GM12878 (cell line): ENCODE results near the gene HES2. TPM values are rescaled to one million over a fixed set of nuclear protein-coding genes. Genes with fewer than 3 reads are reported as not detected.

Experiments used
- BCL3 ChIP-seq: IDR thresholded peaks from 2 replicates; pipeline ENCODE4 v1.6.1; 2011; ENCODE audit warnings: borderline replicate concordance, low read depth, mild to moderate bottlenecking, moderate library complexity, low read length; ENCODE audit not compliant: insufficient read depth, poor library complexity, severe bottlenecking
- CBFB ChIP-seq: IDR thresholded peaks from 2 replicates; pipeline ENCODE4 v1.6.1; 2016; ENCODE audit warnings: antibody characterized with exemption, low read depth
- CBX3 ChIP-seq: fragments of 200-600 bp; sonication (generic); IDR thresholded peaks from 2 replicates; pipeline ENCODE4 v1.6.1; 2016; ENCODE audit warnings: low read depth, borderline replicate concordance
- GATAD2B ChIP-seq: fragments of 450-650 bp; conservative IDR thresholded peaks from 2 replicates; pipeline ENCODE4 v1.6.1; 2017; ENCODE audit warnings: low read depth, mild to moderate bottlenecking, moderate library complexity
- LARP7 ChIP-seq: fragments of 450-650 bp; IDR thresholded peaks from 2 replicates; pipeline ENCODE4 v1.6.1; 2017; ENCODE audit warnings: mild to moderate bottlenecking
- NR2C1 ChIP-seq: fragments of 450-650 bp; IDR thresholded peaks from 2 replicates; pipeline ENCODE4 v1.6.1; 2017; ENCODE audit warnings: antibody characterized with exemption, mild to moderate bottlenecking, moderate library complexity
- NR2F1 ChIP-seq: fragments of 450-650 bp; conservative IDR thresholded peaks from 2 replicates; pipeline ENCODE4 v1.6.1; 2017; ENCODE audit warnings: mild to moderate bottlenecking
- PAX5 ChIP-seq: IDR thresholded peaks from 2 replicates; pipeline ENCODE4 v1.6.1; 2011; ENCODE audit warnings: low read depth, low read length, borderline replicate concordance
- PML ChIP-seq: IDR thresholded peaks from 2 replicates; pipeline ENCODE4 v1.6.1; 2012; ENCODE audit warnings: low read length, inconsistent platforms
- POLR2AphosphoS2 ChIP-seq: IDR thresholded peaks from 2 replicates; pipeline ENCODE4 v1.6.1; 2011; ENCODE audit warnings: low read depth, mild to moderate bottlenecking, low read length, improper control_type of control experiment, moderate library complexity
- SREBF1 ChIP-seq: IDR thresholded peaks from 2 replicates; pipeline ENCODE4 v1.6.1; 2012; ENCODE audit warnings: mild to moderate bottlenecking, low read length
- TBL1XR1 ChIP-seq: IDR thresholded peaks from 2 replicates; pipeline ENCODE4 v1.6.1; 2012; ENCODE audit warnings: low read depth, low read length, improper control_type of control experiment
- ZBED1 ChIP-seq: IDR thresholded peaks from 2 replicates; pipeline ENCODE4 v1.6.1; 2016; ENCODE audit warnings: borderline replicate concordance
- ZBTB4 ChIP-seq: fragments of 450-650 bp; formaldehyde crosslinking; IDR thresholded peaks from 2 replicates; pipeline ENCODE4 v1.4.0; 2022; ENCODE audit warnings: mild to moderate bottlenecking, moderate library complexity
- ZNF207 ChIP-seq: fragments of 450-650 bp; IDR thresholded peaks from 2 replicates; pipeline ENCODE4 v1.6.1; 2014; ENCODE audit warnings: antibody characterized with exemption, mild to moderate bottlenecking, borderline replicate concordance
- ZNF384 ChIP-seq: IDR thresholded peaks from 2 replicates; pipeline ENCODE4 v1.6.1; 2012; ENCODE audit warnings: low read depth, mild to moderate bottlenecking, low read length, improper control_type of control experiment, borderline replicate concordance
- ZNF622 ChIP-seq: fragments of 450-650 bp; IDR thresholded peaks from 2 replicates; pipeline ENCODE4 v1.6.1; 2017; ENCODE audit warnings: mild to moderate bottlenecking, inconsistent platforms
- polyA plus RNA-seq, 11 experiments: library from polyadenylated mRNA; depleted of rRNA in 4 of 11; unstranded in 6 of 11; stranded (reverse) in 5 of 11; fragments of >200 nt; fragmentation: Nextera tagmentation in 4 of 11; fragmentation: Illumina TruSeq in 1 of 11; extraction: Ambion mirVana in 4 of 11; extraction: Trizol in 1 of 11; gene quantifications; 1 replicate in 1 of 11; 2 replicates in 10 of 11; pipeline versions ENCODE4 v1.2.1 to v1.2.3, GENCODE V29; 2011 to 2016; ENCODE audit warnings: inconsistent platforms in 2 of 11, missing spikeins in 2 of 11, low read depth in 1 of 11
- total RNA-seq, 4 experiments: library from RNA; depleted of rRNA in 3 of 4; stranded (reverse); fragments of >200 nt in 3 of 4; fragmentation: Illumina TruSeq in 1 of 4; extraction: Trizol in 1 of 4; gene quantifications; 2 replicates each; pipeline versions ENCODE4 v1.2.1 to v1.2.3, GENCODE V29; 2013 to 2021
- TF ChIP-seq, protein P1 (sequence below): fragments of 450-650 bp; IDR thresholded peaks from 2 replicates; pipeline ENCODE4 v1.6.1; 2018; ENCODE audit warnings: borderline replicate concordance, mild to moderate bottlenecking; ENCODE audit not compliant: partially characterized antibody
- TF ChIP-seq, protein P2 (sequence below): IDR thresholded peaks from 2 replicates; pipeline ENCODE4 v1.6.1; 2012; ENCODE audit warnings: low read depth, low read length, improper control_type of control experiment

The HES2 gene
- total and polyA plus RNA-seq, 10 of the 15 experiments (the other 5 are each of a cell fraction or from before 2014, with no cell fraction given): 0.13 to 2.0 (median 0.26) TPM

DNA sequence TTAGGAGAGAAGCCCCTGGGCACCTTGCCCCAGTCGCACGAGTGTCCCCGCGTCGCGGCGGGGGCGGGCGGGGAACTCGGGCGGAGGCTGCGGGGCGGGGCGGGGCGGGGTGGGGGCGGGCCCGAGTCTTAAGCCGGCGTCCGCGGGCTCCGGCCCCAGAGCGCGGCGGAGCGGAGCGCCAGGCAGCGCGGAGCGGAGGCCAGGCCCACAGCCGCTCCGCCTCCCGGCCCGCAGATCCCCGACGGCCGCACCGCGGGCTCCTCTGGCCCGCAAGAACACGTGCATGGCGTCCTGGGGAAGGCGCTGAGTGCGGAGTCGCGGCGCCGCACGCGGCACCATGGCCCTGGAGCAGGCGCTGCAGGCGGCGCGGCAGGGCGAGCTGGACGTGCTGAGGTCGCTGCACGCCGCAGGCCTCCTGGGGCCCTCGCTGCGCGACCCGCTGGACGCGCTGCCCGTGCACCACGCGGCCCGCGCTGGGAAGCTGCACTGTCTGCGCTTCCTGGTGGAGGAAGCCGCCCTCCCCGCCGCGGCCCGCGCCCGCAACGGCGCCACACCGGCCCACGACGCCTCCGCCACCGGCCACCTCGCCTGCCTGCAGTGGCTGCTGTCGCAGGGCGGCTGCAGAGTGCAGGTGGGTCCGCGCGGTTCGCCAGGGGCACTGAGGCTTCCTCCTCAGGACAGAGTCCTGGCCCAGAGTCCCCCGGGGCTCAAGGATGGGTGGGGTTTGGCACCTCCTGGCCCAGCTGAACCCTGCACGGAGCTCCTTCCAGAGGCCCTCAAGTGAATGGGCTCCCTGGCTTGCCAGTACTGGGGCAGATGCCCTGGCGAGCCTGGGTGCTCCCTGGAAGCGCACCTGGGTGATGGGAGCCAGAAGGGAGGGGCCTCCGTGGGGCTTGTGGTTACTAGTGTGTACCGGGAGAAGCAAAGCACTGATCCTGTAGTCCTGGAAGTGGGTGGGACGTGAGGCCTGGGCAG is 5.2 kb upstream of the HES2 start, which contains the start of gene ESPN (continued):
- TF ChIP-seq, protein P1, sequence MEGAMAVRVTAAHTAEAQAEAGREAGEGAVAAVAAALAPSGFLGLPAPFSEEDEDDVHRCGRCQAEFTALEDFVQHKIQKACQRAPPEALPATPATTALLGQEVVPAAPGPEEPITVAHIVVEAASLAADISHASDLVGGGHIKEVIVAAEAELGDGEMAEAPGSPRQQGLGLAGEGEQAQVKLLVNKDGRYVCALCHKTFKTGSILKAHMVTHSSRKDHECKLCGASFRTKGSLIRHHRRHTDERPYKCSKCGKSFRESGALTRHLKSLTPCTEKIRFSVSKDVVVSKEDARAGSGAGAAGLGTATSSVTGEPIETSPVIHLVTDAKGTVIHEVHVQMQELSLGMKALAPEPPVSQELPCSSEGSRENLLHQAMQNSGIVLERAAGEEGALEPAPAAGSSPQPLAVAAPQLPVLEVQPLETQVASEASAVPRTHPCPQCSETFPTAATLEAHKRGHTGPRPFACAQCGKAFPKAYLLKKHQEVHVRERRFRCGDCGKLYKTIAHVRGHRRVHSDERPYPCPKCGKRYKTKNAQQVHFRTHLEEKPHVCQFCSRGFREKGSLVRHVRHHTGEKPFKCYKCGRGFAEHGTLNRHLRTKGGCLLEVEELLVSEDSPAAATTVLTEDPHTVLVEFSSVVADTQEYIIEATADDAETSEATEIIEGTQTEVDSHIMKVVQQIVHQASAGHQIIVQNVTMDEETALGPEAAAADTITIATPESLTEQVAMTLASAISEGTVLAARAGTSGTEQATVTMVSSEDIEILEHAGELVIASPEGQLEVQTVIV: no peak
- no peak for TF ChIP-seq TBL1XR1
- TF ChIP-seq NR2C1: no peak
- TF ChIP-seq LARP7: peak; percentile 57
- TF ChIP-seq POLR2AphosphoS2: no peak
- no peak for TF ChIP-seq ZNF207
- no peak for TF ChIP-seq ZNF622
- TF ChIP-seq CBX3: no peak
- TF ChIP-seq ZNF384: no peak
- no peak for TF ChIP-seq ZBED1
- TF ChIP-seq GATAD2B: peak; percentile 59
- peak; percentile 30; the same call in 1 of the 2 replicates for TF ChIP-seq NR2F1
- TF ChIP-seq SREBF1: no peak
- TF ChIP-seq PAX5: 0 out of 2 replicates have a peak, but pooled peaks have one; percentile 13
- TF ChIP-seq CBFB: no peak
- no peak for TF ChIP-seq ZBTB4 (CRISPR knock-in tag)
- TF ChIP-seq, protein P2, sequence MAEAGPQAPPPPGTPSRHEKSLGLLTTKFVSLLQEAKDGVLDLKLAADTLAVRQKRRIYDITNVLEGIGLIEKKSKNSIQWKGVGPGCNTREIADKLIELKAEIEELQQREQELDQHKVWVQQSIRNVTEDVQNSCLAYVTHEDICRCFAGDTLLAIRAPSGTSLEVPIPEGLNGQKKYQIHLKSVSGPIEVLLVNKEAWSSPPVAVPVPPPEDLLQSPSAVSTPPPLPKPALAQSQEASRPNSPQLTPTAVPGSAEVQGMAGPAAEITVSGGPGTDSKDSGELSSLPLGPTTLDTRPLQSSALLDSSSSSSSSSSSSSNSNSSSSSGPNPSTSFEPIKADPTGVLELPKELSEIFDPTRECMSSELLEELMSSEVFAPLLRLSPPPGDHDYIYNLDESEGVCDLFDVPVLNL: no peak
- TF ChIP-seq BCL3: no peak
- no peak for TF ChIP-seq PML
